Right lobe of liver (tissue), 4 donors: ENCODE measurements around the gene MFSD11.

Source experiments
- CTCF ChIP-seq, 4 donors: fragments of 200-600 bp in 3 of 4; fragments of 450-650 bp in 1 of 4; IDR thresholded peaks; one replicate each; pipeline versions ENCODE4 v1.5.1 to v1.8.0; 2016 to 2022; ENCODE audit warnings: antibody characterized with exemption in 4 of 4, mild to moderate bottlenecking in 2 of 4
- POLR2A ChIP-seq: fragments of 450-650 bp; IDR thresholded peaks from one replicate; pipeline ENCODE4 v1.6.1; 2017; ENCODE audit warnings: antibody characterized with exemption, mild to moderate bottlenecking
- donor health status: DM: no; HTN: no; CAD: no.
- donor health status: DM: no; HTN: no; CAD: no.
- donor health status: DM: no; HTN: yes; CAD: no.

GRCh38 chr17:76689859-76690258 is 48.1 kb upstream of the MFSD11 start:
- TF ChIP-seq CTCF (IDR thresholded peaks at IDR 0.05) (no peak), POLR2A (no peak)
